H9 (cell line): ENCODE data around the gene WSB2. TPM values are rescaled to one million over a fixed set of nuclear protein-coding genes. Genes with fewer than 3 reads are reported as not detected.

ENCODE experiments used
- DNase-seq: peaks from one replicate; pipeline ENCODE4 v3.0.0-alpha.2; 2017
- H2AFZ ChIP-seq: one replicate; pipeline ENCODE4 v1.6.1; 2013; ENCODE audit warnings: mild to moderate bottlenecking, low read length, control low read depth, moderate library complexity
- H2AK5ac ChIP-seq: 2 replicates; pipeline ENCODE4 v1.6.1; 2013; ENCODE audit warnings: low read length, control low read depth, mixed read lengths; ENCODE audit not compliant: insufficient read length
- H2BK120ac ChIP-seq: one replicate; pipeline ENCODE4 v1.6.1; 2013; ENCODE audit warnings: low read depth, mild to moderate bottlenecking, low read length, control low read depth, inconsistent platforms; ENCODE audit not compliant: poor library complexity, severe bottlenecking
- H2BK12ac ChIP-seq: 2 replicates; pipeline ENCODE4 v1.6.1; 2013; ENCODE audit warnings: low read length, control low read depth, mixed read lengths, low read depth; ENCODE audit not compliant: insufficient read length
- H2BK15ac ChIP-seq: 2 replicates; pipeline ENCODE4 v1.6.1; 2013; ENCODE audit warnings: low read depth, low read length, control low read depth
- H2BK20ac ChIP-seq: one replicate; pipeline ENCODE4 v1.6.1; 2013; ENCODE audit warnings: low read depth, mild to moderate bottlenecking, low read length, control low read depth, inconsistent platforms; ENCODE audit not compliant: poor library complexity, severe bottlenecking
- H2BK5ac ChIP-seq: 2 replicates; pipeline ENCODE4 v1.6.1; 2013; ENCODE audit warnings: low read length, control low read depth, mixed read lengths; ENCODE audit not compliant: insufficient read length
- H3K14ac ChIP-seq: 2 replicates; pipeline ENCODE4 v1.6.1; 2013; ENCODE audit warnings: low read length, control low read depth; ENCODE audit not compliant: insufficient read depth
- H3K18ac ChIP-seq: 2 replicates; pipeline ENCODE4 v1.6.1; 2013; ENCODE audit warnings: low read depth, mild to moderate bottlenecking, mixed read lengths, low read length, control low read depth; ENCODE audit not compliant: insufficient read length
- H3K23ac ChIP-seq: 2 replicates; pipeline ENCODE4 v1.6.1; 2013; ENCODE audit warnings: low read length, control low read depth, mixed read lengths, low read depth; ENCODE audit not compliant: insufficient read length
- H3K23me2 ChIP-seq: 2 replicates; pipeline ENCODE4 v1.6.1; 2013; ENCODE audit warnings: low read depth, mild to moderate bottlenecking, mixed read lengths, low read length, control low read depth; ENCODE audit not compliant: insufficient read length, poor library complexity, severe bottlenecking
- H3K27ac ChIP-seq: 2 replicates; pipeline ENCODE4 v1.5.1; 2013; ENCODE audit warnings: low read length, control low read depth, mixed read lengths, low read depth; ENCODE audit not compliant: insufficient read length
- H3K27me3 ChIP-seq: 2 replicates; pipeline ENCODE4 v1.6.1; 2013; ENCODE audit warnings: low read length, control low read depth, inconsistent platforms; ENCODE audit not compliant: insufficient read depth
- H3K4ac ChIP-seq: 2 replicates; pipeline ENCODE4 v1.6.1; 2013; ENCODE audit warnings: low read depth, mild to moderate bottlenecking, control low read depth, inconsistent platforms, low read length, moderate library complexity
- H3K4me1 ChIP-seq: 2 replicates; pipeline ENCODE4 v1.6.1; 2013; ENCODE audit warnings: low read length, control low read depth, inconsistent platforms; ENCODE audit not compliant: insufficient read depth
- H3K4me2 ChIP-seq: 2 replicates; pipeline ENCODE4 v1.6.1; 2013; ENCODE audit warnings: low read length, control low read depth, mixed read lengths; ENCODE audit not compliant: insufficient read length, insufficient read depth
- H3K56ac ChIP-seq: 2 replicates; pipeline ENCODE4 v1.6.1; 2013; ENCODE audit warnings: low read depth, mild to moderate bottlenecking, mixed read lengths, low read length, control low read depth; ENCODE audit not compliant: insufficient read length
- H3K79me1 ChIP-seq: 2 replicates; pipeline ENCODE4 v1.6.1; 2013; ENCODE audit warnings: low read depth, mild to moderate bottlenecking, moderate library complexity, low read length, control low read depth, inconsistent platforms; ENCODE audit not compliant: insufficient read depth, poor library complexity, severe bottlenecking
- H3K79me2 ChIP-seq: 2 replicates; pipeline ENCODE4 v1.6.1; 2013; ENCODE audit warnings: low read length, control low read depth, inconsistent platforms; ENCODE audit not compliant: insufficient read depth
- H3K9ac ChIP-seq: 2 replicates; pipeline ENCODE4 v1.6.1; 2013; ENCODE audit warnings: low read length, control low read depth, mixed read lengths; ENCODE audit not compliant: insufficient read length; ENCODE audit errors: extremely low read depth
- H3K9me3 ChIP-seq: one replicate; pipeline ENCODE4 v1.6.1; 2013; ENCODE audit warnings: low read depth, low read length, inconsistent platforms; ENCODE audit not compliant: control insufficient read depth
- H3T11ph ChIP-seq: one replicate; pipeline ENCODE4 v1.6.1; 2013; ENCODE audit warnings: mild to moderate bottlenecking, low read length, control low read depth, inconsistent platforms
- H4K20me1 ChIP-seq: one replicate; pipeline ENCODE4 v1.6.1; 2013; ENCODE audit not compliant: control insufficient read depth, insufficient read length, insufficient read depth
- H4K5ac ChIP-seq: 2 replicates; pipeline ENCODE4 v1.6.1; 2013; ENCODE audit warnings: low read depth, mild to moderate bottlenecking, mixed read lengths, low read length, control low read depth; ENCODE audit not compliant: insufficient read length
- H4K8ac ChIP-seq: replicated peaks from 2 replicates; pipeline ENCODE4 v1.6.1; 2013; ENCODE audit warnings: low read length, control low read depth, mixed read lengths, low read depth; ENCODE audit not compliant: insufficient read length
- H4K91ac ChIP-seq: 2 replicates; pipeline ENCODE4 v1.6.1; 2013; ENCODE audit warnings: low read depth, mild to moderate bottlenecking, moderate library complexity, mixed read lengths, low read length, control low read depth; ENCODE audit not compliant: insufficient read length
- H3K27ac Mint-ChIP-seq, 3 experiments: 2 replicates in 2 of 3; 3 replicates in 1 of 3; pipeline ENCODE4 v1.8.0; 2020 to 2021; ENCODE audit warnings: mixed read lengths in 3 of 3, mild to moderate bottlenecking in 1 of 3, moderate library complexity in 1 of 3
- H3K27me3 Mint-ChIP-seq: 2 replicates; pipeline ENCODE4 v1.8.0; 2021; ENCODE audit warnings: low read depth, mild to moderate bottlenecking, moderate library complexity, mixed read lengths
- H3K36me3 Mint-ChIP-seq, 3 experiments: 2 replicates in 2 of 3; 3 replicates in 1 of 3; pipeline ENCODE4 v1.8.0; 2020 to 2021; ENCODE audit warnings: low read depth in 3 of 3, mixed read lengths in 3 of 3; ENCODE audit not compliant: insufficient read depth in 1 of 3
- H3K4me1 Mint-ChIP-seq, 2 experiments: 2 replicates each; pipeline ENCODE4 v1.8.0; 2020; ENCODE audit warnings: mixed read lengths in 2 of 2
- H3K4me3 Mint-ChIP-seq, 2 experiments: 2 replicates in 1 of 2; 3 replicates in 1 of 2; pipeline ENCODE4 v1.8.0; 2020 to 2021; ENCODE audit warnings: mild to moderate bottlenecking in 2 of 2, mixed read lengths in 2 of 2, moderate library complexity in 1 of 2
- H3K9me3 Mint-ChIP-seq, 2 experiments: 2 replicates in 1 of 2; 3 replicates in 1 of 2; pipeline ENCODE4 v1.8.0; 2020; ENCODE audit warnings: mild to moderate bottlenecking in 2 of 2, mixed read lengths in 2 of 2, moderate library complexity in 1 of 2
- CTCF ChIP-seq: fragments of 200-600 bp; sonication (generic); conservative IDR thresholded peaks from 3 replicates; pipeline ENCODE4 v1.8.0; 2021; ENCODE audit warnings: antibody characterized with exemption, mild to moderate bottlenecking
- WGBS: extraction: QIAGEN DNeasy Blood & Tissue Kit; methylation state at CpG from one replicate; pipeline ENCODE4 v1.1.7; 2013; ENCODE audit warnings: missing lambda C conversion rate, low lambda C conversion rate, mixed read lengths; ENCODE audit not compliant: insufficient read length; ENCODE audit errors: extremely low coverage; 5-methylcytosine and 5-hydroxymethylcytosine counted together
- total RNA-seq: library from RNA; stranded (reverse); gene quantifications from 2 replicates; pipeline ENCODE4 v1.2.1, GENCODE V29; 2021

Gene WSB2
- total RNA-seq, 1 experiment from 2014 or later, result 58.6 TPM

GRCh38 chr12:118058227-118058626 is 2.8 kb downstream of the WSB2 start:
- Histone ChIP-seq H4K5ac (no peak overlapping the region), H3K27me3 (no peaks in the 10 kb centered on the region), H3K4me2 (no peak overlapping the region), H2BK12ac (no peak overlapping the region), H3K56ac (no peak overlapping the region), H2BK15ac (no peak overlapping the region), H3T11ph (no peak overlapping the region), H3K23me2 (peaks cover 24% of the 10 kb centered on the region), H4K20me1 (no peaks in the 10 kb centered on the region), H3K4ac (no peak overlapping the region), H2AFZ (no peak overlapping the region), H2BK120ac (no peak overlapping the region), H3K27ac (no peak overlapping the region), H3K9ac (no peak overlapping the region), H4K8ac (no peak overlapping the region), H2BK5ac (no peak overlapping the region), H3K23ac (no peak overlapping the region), H3K18ac (no peak overlapping the region), H3K14ac (no peak overlapping the region), H4K91ac (no peak overlapping the region), H3K4me1 (peaks cover 3% of the 10 kb centered on the region), H3K79me2 (peaks cover 2% of the 10 kb centered on the region; the same call in 1 of the 2 replicates), H2AK5ac (no peak overlapping the region), H3K9me3 (no peaks in the 10 kb centered on the region), H2BK20ac (no peak overlapping the region), H3K79me1 (peaks cover 5% of the 10 kb centered on the region)
- Mint-ChIP-seq H3K4me1 (peaks cover 26 to 31% of the 10 kb centered on the region in 2 experiments), H3K9me3 (no peaks in the 10 kb centered on the region), H3K27ac (no peak overlapping the region; a peak in 1 of 7 replicates), H3K4me3 (no peak overlapping the region), H3K36me3 (peaks cover 0 to 13% (median 4%) of the 10 kb centered on the region in 3 experiments; a peak in 3 of 7 replicates), H3K27me3 (no peaks in the 10 kb centered on the region)
- WGBS, result no CpG with 5 or more reads among the region's 7 CpGs
- TF ChIP-seq CTCF, result no peak
- no peak for DNase-seq
